Omental fat pad (tissue), 4 donors: ENCODE results near the gene MS4A8. TPM values are rescaled to one million over a fixed set of nuclear protein-coding genes. Genes with fewer than 3 reads are reported as not detected.

Experiments
- ATAC-seq: fragments of 150-250 bp; one replicate; pipeline ENCODE4 v1.9.1; 2016; ENCODE audit warnings: mild to moderate bottlenecking, moderate library complexity; ENCODE audit not compliant: low FRiP score
- DNase-seq: peaks from one replicate; pipeline ENCODE4 v3.0.0-alpha.2; 2019; ENCODE audit warnings: low spot score
- CTCF ChIP-seq, 3 donors: fragments of 450-650 bp; IDR thresholded peaks; one replicate each; pipeline ENCODE4 v1.5.1; 2016 to 2017; ENCODE audit warnings: antibody characterized with exemption in 3 of 3, mild to moderate bottlenecking in 3 of 3, moderate library complexity in 2 of 3
- total RNA-seq, 4 donors: library from RNA; depleted of rRNA; stranded (reverse); fragments of >200 nt; gene quantifications; one replicate each; pipeline ENCODE4 v1.1.0, GENCODE V29; 2016

The MS4A8 gene
- total RNA-seq, 4 donors from 2014 or later, result not detected

GRCh38 chr11:60743058-60743457 is 43.6 kb downstream of the MS4A8 start:
- no peak for DNase-seq

GRCh38 chr11:60744114-60744513 is 44.7 kb downstream of the MS4A8 start:
- no peak for TF ChIP-seq CTCF (IDR thresholded peaks at IDR 0.05)
- ATAC-seq (no peak), DNase-seq (no peak)

More at GRCh38 chr11:60743058-60743457, 43.6 kb downstream of the MS4A8 start:
- TF ChIP-seq CTCF (IDR thresholded peaks at IDR 0.05), result no peak
- ATAC-seq, result no peak

GRCh38 chr11:60747359-60747873 is 48.0 kb downstream of the MS4A8 start:
- TF ChIP-seq CTCF (IDR thresholded peaks at IDR 0.05), result no peak
- DNase-seq (no peak), ATAC-seq (no peak)

- DNase-seq (no peak), ATAC-seq (no peak)
- TF ChIP-seq CTCF (IDR thresholded peaks at IDR 0.05), result no peak
These were observed 48.8 kb downstream of the MS4A8 start for GRCh38 chr11:60748225-60748624.

GRCh38 chr11:60748821-60749220 is 49.4 kb downstream of the MS4A8 start:
- no peak for DNase-seq
- no peak for TF ChIP-seq CTCF (IDR thresholded peaks at IDR 0.05)
- ATAC-seq, result no peak

- no peak for TF ChIP-seq CTCF (IDR thresholded peaks at IDR 0.05)
- ATAC-seq (no peak), DNase-seq (no peak)
These were observed 51.5 kb downstream of the MS4A8 start for GRCh38 chr11:60750911-60751310.

GRCh38 chr11:60753309-60753708 is 53.9 kb downstream of the MS4A8 start:
- DNase-seq (no peak), ATAC-seq (no peak)
- no peak for TF ChIP-seq CTCF (IDR thresholded peaks at IDR 0.05)
